NCI-H748 (cell line): ENCODE results near the gene POLR3C.

Experiments used
- DNase-seq: peaks from one replicate; lab custom pipeline; 2025; ENCODE audit not compliant: unreplicated experiment; lab: John Stamatoyannopoulos, UW

The POLR3C gene

GRCh38 chr1:145871994-145872924, 48.3 kb downstream of the POLR3C start:
- DNase-seq: no peak

- DNase-seq: no peak
Measured at GRCh38 chr1:145874646-145875045, 50.6 kb downstream of the POLR3C start.

GRCh38 chr1:145877923-145878486, 54.0 kb downstream of the POLR3C start:
- no peak for DNase-seq

- peak; percentile 34 for DNase-seq
Measured at GRCh38 chr1:145878724-145879123, 54.7 kb downstream of the POLR3C start.

GRCh38 chr1:145879775-145880174, 55.8 kb downstream of the POLR3C start:
- DNase-seq: peak; percentile 99

- no peak for DNase-seq
Measured at GRCh38 chr1:145884675-145885074, 60.7 kb downstream of the POLR3C start.

GRCh38 chr1:145885738-145886287, 61.8 kb downstream of the POLR3C start, which contains the start of gene ANKRD35:
ANKRD35 (minus strand) TSS chr1:145885866; CDS start chr1:145885758, 108 bp downstream.
- DNase-seq: peak; percentile 88

- DNase-seq: no peak
Measured at GRCh38 chr1:145886390-145886789, 62.4 kb downstream of the POLR3C start.

GRCh38 chr1:145886816-145887215, 62.8 kb downstream of the POLR3C start:
- no peak for DNase-seq

GRCh38 chr1:145887631-145888030, 63.6 kb downstream of the POLR3C start:
- DNase-seq: no peak

- peak; percentile 38 for DNase-seq
Measured at GRCh38 chr1:145889722-145890121, 65.7 kb downstream of the POLR3C start.

GRCh38 chr1:145891143-145891542, 67.1 kb downstream of the POLR3C start:
- peak; percentile 44 for DNase-seq

- peak; percentile 98 for DNase-seq
Measured at GRCh38 chr1:145891587-145892485, 67.8 kb downstream of the POLR3C start.

- DNase-seq: peak; percentile 34
Measured at GRCh38 chr1:145892486-145893087, 68.6 kb downstream of the POLR3C start.

- DNase-seq: no peak
Measured at GRCh38 chr1:145893306-145894055, 69.5 kb downstream of the POLR3C start.
